Ovary (tissue), 3 donors: ENCODE measurements around the gene PCDHA1.

Experiments used
- POLR2A ChIP-seq: fragments of 450-650 bp; IDR thresholded peaks from one replicate; pipeline ENCODE4 v1.6.1; 2017; ENCODE audit warnings: antibody characterized with exemption, mild to moderate bottlenecking, moderate library complexity
- TF ChIP-seq, protein P1 (sequence below), 3 donors: fragments of 450-650 bp in 2 of 3; fragments of 200-600 bp in 1 of 3; IDR thresholded peaks; one replicate each; pipeline versions ENCODE4 v1.5.1 to v1.8.0; 2016 to 2022; ENCODE audit warnings: antibody characterized with exemption in 3 of 3, mild to moderate bottlenecking in 1 of 3
- donor health status: DM: no; HTN: no; CAD: no.

- TF ChIP-seq, protein P1, sequence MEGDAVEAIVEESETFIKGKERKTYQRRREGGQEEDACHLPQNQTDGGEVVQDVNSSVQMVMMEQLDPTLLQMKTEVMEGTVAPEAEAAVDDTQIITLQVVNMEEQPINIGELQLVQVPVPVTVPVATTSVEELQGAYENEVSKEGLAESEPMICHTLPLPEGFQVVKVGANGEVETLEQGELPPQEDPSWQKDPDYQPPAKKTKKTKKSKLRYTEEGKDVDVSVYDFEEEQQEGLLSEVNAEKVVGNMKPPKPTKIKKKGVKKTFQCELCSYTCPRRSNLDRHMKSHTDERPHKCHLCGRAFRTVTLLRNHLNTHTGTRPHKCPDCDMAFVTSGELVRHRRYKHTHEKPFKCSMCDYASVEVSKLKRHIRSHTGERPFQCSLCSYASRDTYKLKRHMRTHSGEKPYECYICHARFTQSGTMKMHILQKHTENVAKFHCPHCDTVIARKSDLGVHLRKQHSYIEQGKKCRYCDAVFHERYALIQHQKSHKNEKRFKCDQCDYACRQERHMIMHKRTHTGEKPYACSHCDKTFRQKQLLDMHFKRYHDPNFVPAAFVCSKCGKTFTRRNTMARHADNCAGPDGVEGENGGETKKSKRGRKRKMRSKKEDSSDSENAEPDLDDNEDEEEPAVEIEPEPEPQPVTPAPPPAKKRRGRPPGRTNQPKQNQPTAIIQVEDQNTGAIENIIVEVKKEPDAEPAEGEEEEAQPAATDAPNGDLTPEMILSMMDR (IDR thresholded peaks at IDR 0.05), result no peak
- TF ChIP-seq POLR2A, result no peak
These were observed 202.7 kb downstream of the PCDHA1 start for GRCh38 chr5:140988608-140989007.
